ENCODE data around the gene SNAPC2.

DNA sequence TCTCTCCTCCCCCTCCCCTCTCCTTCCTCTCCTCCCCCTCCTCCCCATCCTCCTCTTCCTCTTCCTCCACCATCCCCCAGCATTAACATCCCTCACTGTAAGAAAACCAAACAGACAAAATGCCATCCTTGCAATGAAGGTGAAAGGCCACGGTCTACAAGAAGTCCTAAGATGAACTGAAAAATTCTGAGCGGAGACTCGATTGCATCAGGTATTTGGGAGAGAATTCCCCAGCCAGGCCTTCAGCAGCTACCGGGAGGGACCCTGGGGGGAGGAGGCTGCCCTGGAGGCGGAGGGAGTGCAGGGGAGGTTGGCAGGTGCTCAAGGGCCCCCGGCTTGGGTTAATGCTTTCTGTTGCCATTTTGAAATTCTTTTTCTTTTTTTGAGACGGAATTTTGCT, 33.4 kb downstream of the SNAPC2 start:
- TF ChIP-seq, protein P1, sequence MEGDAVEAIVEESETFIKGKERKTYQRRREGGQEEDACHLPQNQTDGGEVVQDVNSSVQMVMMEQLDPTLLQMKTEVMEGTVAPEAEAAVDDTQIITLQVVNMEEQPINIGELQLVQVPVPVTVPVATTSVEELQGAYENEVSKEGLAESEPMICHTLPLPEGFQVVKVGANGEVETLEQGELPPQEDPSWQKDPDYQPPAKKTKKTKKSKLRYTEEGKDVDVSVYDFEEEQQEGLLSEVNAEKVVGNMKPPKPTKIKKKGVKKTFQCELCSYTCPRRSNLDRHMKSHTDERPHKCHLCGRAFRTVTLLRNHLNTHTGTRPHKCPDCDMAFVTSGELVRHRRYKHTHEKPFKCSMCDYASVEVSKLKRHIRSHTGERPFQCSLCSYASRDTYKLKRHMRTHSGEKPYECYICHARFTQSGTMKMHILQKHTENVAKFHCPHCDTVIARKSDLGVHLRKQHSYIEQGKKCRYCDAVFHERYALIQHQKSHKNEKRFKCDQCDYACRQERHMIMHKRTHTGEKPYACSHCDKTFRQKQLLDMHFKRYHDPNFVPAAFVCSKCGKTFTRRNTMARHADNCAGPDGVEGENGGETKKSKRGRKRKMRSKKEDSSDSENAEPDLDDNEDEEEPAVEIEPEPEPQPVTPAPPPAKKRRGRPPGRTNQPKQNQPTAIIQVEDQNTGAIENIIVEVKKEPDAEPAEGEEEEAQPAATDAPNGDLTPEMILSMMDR (IDR thresholded peaks at IDR 0.05), result no peak
- TF ChIP-seq POLR2A (IDR thresholded peaks at IDR 0.05), result no peak
- no peak for TF ChIP-seq POLR2AphosphoS5 (IDR thresholded peaks at IDR 0.05; ENCODE audit: insufficient read depth in 1 of 2, low read depth in 1 of 2)
